K562 (cell line): ENCODE data around the gene GABARAPL1. TPM values are rescaled to one million over a fixed set of nuclear protein-coding genes. Genes with fewer than 3 reads are reported as not detected.

ENCODE experiments used
- ATAC-seq: fragments of 200-7000 bp; cut with Tn5 transposase; 3 replicates; pipeline ENCODE4 v1.9.1; 2020; ENCODE audit warnings: moderate library complexity
- BruUV-seq: library from RNA; stranded (reverse); fragments of 400-500 nt; replicated peaks from 2 replicates; lab custom pipeline; 2021; lab: Mats Ljungman, UMichigan
- CTCF ChIA-PET: fragments of 300-600 bp; formaldehyde crosslinking; extraction: SDS; loops from one replicate; lab custom pipeline; 2021; ENCODE audit warnings: low intra/inter-chr PET ratio; lab: Yijun Ruan, JAX
- POLR2A ChIA-PET: fragments of 300-600, 350-650 bp; sonication (Branson Sonifier 250); formaldehyde crosslinking; extraction: SDS; loops from one replicate; lab custom pipeline; 2021; ENCODE audit warnings: antibody characterized with exemption, inconsistent platforms; lab: Yijun Ruan, JAX
- DNase-seq, 4 experiments: peaks; one replicate each; pipeline versions ENCODE4 v3.0.0 to v3.0.0-alpha.2; 2011 to 2018; ENCODE audit warnings: low spot score in 3 of 4, mixed read lengths in 3 of 4; ENCODE audit errors: extremely low read depth in 1 of 4
- FAIRE-seq: peaks from 2 replicates; lab custom pipeline; 2011; peaks lifted over from hg19 to GRCh38; lab: Jason Lieb, UNC
- H2AFZ ChIP-seq: 2 replicates; pipeline ENCODE4 v1.6.0; 2011; ENCODE audit warnings: low read depth, low read length, control low read depth, inconsistent platforms
- H3K27ac ChIP-seq: fragments of 200-600 bp; 3 replicates; pipeline ENCODE4 v1.8.0; 2011; ENCODE audit warnings: low read depth, mild to moderate bottlenecking, control low read depth, inconsistent platforms, low read length, moderate library complexity, mixed read lengths; ENCODE audit errors: extremely low read depth
- H3K27me3 ChIP-seq, 2 experiments: fragments of 300-600 bp in 1 of 2; 2 replicates in 1 of 2; 3 replicates in 1 of 2; pipeline versions ENCODE4 v1.6.0 to v1.8.0; 2011; ENCODE audit warnings: inconsistent platforms in 2 of 2, low read length in 2 of 2, mild to moderate bottlenecking in 1 of 2, mixed read lengths in 1 of 2, moderate library complexity in 1 of 2; ENCODE audit not compliant: control insufficient read depth in 2 of 2, insufficient read depth in 2 of 2
- H3K36me3 ChIP-seq: fragments of 300-600 bp; 3 replicates; pipeline ENCODE4 v1.8.0; 2011; ENCODE audit warnings: mild to moderate bottlenecking, low read length, inconsistent platforms; ENCODE audit not compliant: control insufficient read depth, insufficient read depth
- H3K4me1 ChIP-seq, 2 experiments: fragments of 200-600 bp in 1 of 2; replicated peaks in 1 of 2; 2 replicates in 1 of 2; 3 replicates in 1 of 2; pipeline versions ENCODE4 v1.5.1 to v1.8.0; 2011; ENCODE audit warnings: inconsistent platforms in 2 of 2, low read length in 2 of 2, mild to moderate bottlenecking in 1 of 2, mixed read lengths in 1 of 2, moderate library complexity in 1 of 2; ENCODE audit not compliant: control insufficient read depth in 2 of 2, insufficient read depth in 2 of 2
- H3K4me2 ChIP-seq: 2 replicates; pipeline ENCODE4 v1.6.1; 2011; ENCODE audit warnings: low read length, control low read depth, inconsistent platforms, mixed read lengths; ENCODE audit not compliant: insufficient read depth
- H3K4me3 ChIP-seq: fragments of 200-600 bp; sonication (generic), shearing (Covaris generic); 2 replicates; pipeline ENCODE4 v1.5.1; 2016; ENCODE audit warnings: control low read depth, inconsistent platforms
- H3K79me2 ChIP-seq: fragments of 200-600 bp; 3 replicates; pipeline ENCODE4 v1.8.0; 2011; ENCODE audit warnings: low read length, inconsistent platforms; ENCODE audit not compliant: control insufficient read depth, insufficient read depth
- H3K9ac ChIP-seq, 2 experiments: 2 replicates each; pipeline versions ENCODE4 v1.6.0 to v1.6.1; 2011; ENCODE audit warnings: low read depth in 2 of 2, low read length in 2 of 2, control low read depth in 1 of 2, inconsistent platforms in 1 of 2, mild to moderate bottlenecking in 1 of 2, mixed read lengths in 1 of 2; ENCODE audit not compliant: insufficient read depth in 1 of 2
- H3K9me1 ChIP-seq: one replicate; pipeline ENCODE4 v1.6.0; 2011; ENCODE audit warnings: inconsistent platforms, mild to moderate bottlenecking, low read length, moderate library complexity; ENCODE audit not compliant: control insufficient read depth, insufficient read depth
- H3K9me3 ChIP-seq: replicated peaks from 2 replicates; pipeline ENCODE4 v1.5.1; 2011; ENCODE audit warnings: low read depth, low read length, inconsistent platforms; ENCODE audit not compliant: control insufficient read depth, insufficient read depth
- H4K20me1 ChIP-seq: replicated peaks from 2 replicates; pipeline ENCODE4 v1.6.1; 2011; ENCODE audit warnings: low read length, inconsistent platforms, mixed read lengths; ENCODE audit not compliant: control insufficient read depth, insufficient read depth
- ARHGAP35 ChIP-seq: fragments of 450-650 bp; IDR thresholded peaks from 2 replicates; pipeline ENCODE4 v1.6.1; 2018; ENCODE audit not compliant: partially characterized antibody
- CBX2 ChIP-seq: fragments of 200-600 bp; sonication (generic); IDR thresholded peaks from one replicate; pipeline ENCODE4 v1.6.1; 2012; ENCODE audit warnings: mild to moderate bottlenecking, low read length, inconsistent platforms; ENCODE audit not compliant: insufficient read depth, poor library complexity, severe bottlenecking
- ETV6 ChIP-seq, 3 experiments: fragments of 150-350 bp in 1 of 3; sonication (generic) in 1 of 3; formaldehyde crosslinking in 1 of 3; IDR thresholded peaks; 2 replicates each; pipeline versions ENCODE4 v1.6.1 to v1.8.0; 2014 to 2022; ENCODE audit warnings: borderline replicate concordance in 2 of 3, low read depth in 2 of 3, antibody characterized with exemption in 1 of 3, low read length in 1 of 3, mild to moderate bottlenecking in 1 of 3, missing genetic modification reagents in 1 of 3
- RB1 ChIP-seq: fragments of 450-650 bp; IDR thresholded peaks from 2 replicates; pipeline ENCODE4 v1.6.1; 2017; ENCODE audit warnings: low read depth, mild to moderate bottlenecking
- USF2 ChIP-seq: sonication (generic); formaldehyde crosslinking; IDR thresholded peaks from 2 replicates; pipeline ENCODE4 v1.5.0; 2020; ENCODE audit warnings: missing genetic modification reagents
- XRCC3 ChIP-seq: fragments of 450-650 bp; IDR thresholded peaks from 2 replicates; pipeline ENCODE4 v1.6.1; 2017; ENCODE audit warnings: mild to moderate bottlenecking, moderate library complexity
- ZNF407 ChIP-seq: fragments of 450-650 bp; IDR thresholded peaks from 2 replicates; pipeline ENCODE4 v1.6.1; 2016; ENCODE audit warnings: low read depth
- WGBS: fragments of 100-300 bp; shearing (Covaris generic); methylation state at CpG from one replicate; pipeline ENCODE4 v1.1.6; 2016; ENCODE audit warnings: low coverage, mixed read lengths; ENCODE audit not compliant: insufficient coverage; ENCODE audit errors: missing lambda C conversion rate; 5-methylcytosine and 5-hydroxymethylcytosine counted together
- in situ Hi-C: fragments of 300-500 bp; cut with MboI; formaldehyde crosslinking; loops from 4 replicates; pipeline ENCODE4 v1.15.0; 2018; ENCODE audit warnings: inconsistent platforms, mixed read lengths
- intact Hi-C: fragments of 100-400 bp; cut with micrococcal nuclease; formaldehyde crosslinking; loops from 2 replicates; pipeline ENCODE4 v1.14.2; 2022
- polyA plus RNA-seq, 8 experiments: library from polyadenylated mRNA; depleted of rRNA in 4 of 8; stranded (reverse) in 5 of 8; unstranded in 3 of 8; fragments of >200 nt; fragmentation: Nextera tagmentation in 2 of 8; fragmentation: Illumina TruSeq in 1 of 8; extraction: Ambion mirVana in 2 of 8; extraction: Trizol in 1 of 8; gene quantifications; 2 replicates each; pipeline versions ENCODE4 v1.2.1 to v1.2.3, GENCODE V29; 2011 to 2014; ENCODE audit warnings: inconsistent platforms in 1 of 8, missing spikeins in 1 of 8
- total RNA-seq, 7 experiments: library from RNA; depleted of rRNA in 6 of 7; stranded (reverse); fragments of >200 nt in 6 of 7; fragmentation: Illumina TruSeq in 2 of 7; extraction: Trizol in 2 of 7; gene quantifications; 2 replicates each; pipeline versions ENCODE4 v1.2.1 to v1.2.3, GENCODE V29; 2011 to 2021; ENCODE audit warnings: low replicate concordance in 1 of 7

Gene GABARAPL1
- total and polyA plus RNA-seq, 9 of the 15 experiments (the other 6 are each of a cell fraction or from before 2014, with no cell fraction given), result 2.3 to 15.9 (median 11.3) TPM

DNA sequence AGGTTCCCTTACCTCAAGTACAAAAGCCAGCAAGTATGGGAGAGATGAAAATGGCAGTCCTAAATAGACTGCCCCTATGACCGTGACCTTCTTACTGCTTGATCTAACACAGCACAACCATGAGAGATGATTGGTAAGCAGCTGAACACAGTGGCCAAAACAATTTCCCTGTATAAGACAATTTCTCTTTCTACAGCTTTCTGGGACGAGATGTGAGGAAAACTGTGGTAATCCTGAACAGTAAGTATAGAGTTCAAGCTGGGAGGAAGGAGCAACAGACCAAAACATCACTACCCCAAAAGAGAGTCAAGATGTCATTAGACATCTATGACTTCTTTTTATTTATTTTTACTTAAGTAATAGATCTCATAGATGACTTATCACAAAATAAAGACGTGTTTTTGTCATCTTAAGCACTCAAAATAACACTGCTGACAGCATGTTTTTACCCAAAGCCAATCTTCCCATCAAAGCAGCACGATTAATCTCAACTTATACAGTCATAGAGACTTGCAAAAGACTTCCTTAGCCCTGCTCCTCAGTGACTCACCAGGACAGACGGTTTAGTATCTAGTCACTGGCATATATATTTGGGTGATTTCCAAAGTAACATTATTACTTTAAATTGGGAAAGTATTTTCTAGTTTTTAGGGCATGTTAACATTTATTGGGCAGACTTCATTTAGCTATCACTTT lies 30.2 kb upstream of the GABARAPL1 start:
- Histone ChIP-seq H2AFZ (no peak overlapping the region), H3K9me1 (no peaks in the 10 kb centered on the region), H3K36me3 (no peaks in the 10 kb centered on the region), H3K27me3 (peaks cover 8 to 13% of the 10 kb centered on the region in 2 experiments), H3K9me3 (no peaks in the 10 kb centered on the region), H3K4me3 (no peak overlapping the region)
- intact Hi-C loops, result no loop called here
- DNase-seq, result no peak
- CTCF ChIA-PET, result interaction anchor here (0.7 kb wide), 1 partner anchor 98 kb away, joined by 3 read pairs; no protein-coding TSS in a partner anchor
- TF ChIP-seq ARHGAP35, result no peak
- TF ChIP-seq ETV6 (IDR thresholded peaks at IDR 0.05; ENCODE audit: borderline replicate concordance in 1 of 2, low read depth in 2 of 2, low read length in 1 of 2), result no peak
- TF ChIP-seq ETV6 (CRISPR knock-in tag; IDR thresholded peaks at IDR 0.05; ENCODE audit: borderline replicate concordance), result no peak
- TF ChIP-seq USF2 (CRISPR knock-in tag), result no peak
- no peak for TF ChIP-seq CBX2
- TF ChIP-seq XRCC3, result no peak
- no peak for TF ChIP-seq ZNF407
- no peak for TF ChIP-seq RB1
- TF ChIP-seq, all 486 proteins: peak for 0
- POLR2A ChIA-PET, result no interaction called here
- Histone ChIP-seq H3K79me2 (no peaks in the 10 kb centered on the region), H3K9ac (no peak overlapping the region), H3K27ac (no peak overlapping the region), H4K20me1 (no peaks in the 10 kb centered on the region), H3K4me1 (no peaks in the 10 kb centered on the region; a peak in 1 of 5 replicates), H3K4me2 (no peak overlapping the region)
- BruUV-seq, result no TSS peak
- ATAC-seq (no peak), FAIRE-seq (no peak)
- in situ Hi-C loops, result no loop called here
- 0% methylated on average over 5 of the region's 5 CpGs for WGBS
